ENCODE measurements around the gene KYAT1.

Gene KYAT1

GRCh38 chr9:128881884-128882676 is at the start of gene KYAT1, which contains the start of gene LRRC8A:
TSS of gene KYAT1 (minus strand) at chr9:128881950. CDS start at chr9:128845405, 36,545 bp downstream.
TSS of gene LRRC8A (plus strand) at chr9:128882133. CDS start at chr9:128907165, 25,032 bp downstream.
- peak; percentile 94 to 99 (median 96) for DNase-seq (ENCODE audit: low read depth in 4 of 4, low spot score in 1 of 4)

GRCh38 chr9:128929560-128929959 is 47.8 kb upstream of the KYAT1 start:
- no peak for DNase-seq (ENCODE audit: low read depth in 4 of 4, low spot score in 1 of 4)

- DNase-seq (ENCODE audit: low read depth in 4 of 4, low spot score in 1 of 4) = no peak
Observed at GRCh38 chr9:128928624-128929023, 46.9 kb upstream of the KYAT1 start.

DNA sequence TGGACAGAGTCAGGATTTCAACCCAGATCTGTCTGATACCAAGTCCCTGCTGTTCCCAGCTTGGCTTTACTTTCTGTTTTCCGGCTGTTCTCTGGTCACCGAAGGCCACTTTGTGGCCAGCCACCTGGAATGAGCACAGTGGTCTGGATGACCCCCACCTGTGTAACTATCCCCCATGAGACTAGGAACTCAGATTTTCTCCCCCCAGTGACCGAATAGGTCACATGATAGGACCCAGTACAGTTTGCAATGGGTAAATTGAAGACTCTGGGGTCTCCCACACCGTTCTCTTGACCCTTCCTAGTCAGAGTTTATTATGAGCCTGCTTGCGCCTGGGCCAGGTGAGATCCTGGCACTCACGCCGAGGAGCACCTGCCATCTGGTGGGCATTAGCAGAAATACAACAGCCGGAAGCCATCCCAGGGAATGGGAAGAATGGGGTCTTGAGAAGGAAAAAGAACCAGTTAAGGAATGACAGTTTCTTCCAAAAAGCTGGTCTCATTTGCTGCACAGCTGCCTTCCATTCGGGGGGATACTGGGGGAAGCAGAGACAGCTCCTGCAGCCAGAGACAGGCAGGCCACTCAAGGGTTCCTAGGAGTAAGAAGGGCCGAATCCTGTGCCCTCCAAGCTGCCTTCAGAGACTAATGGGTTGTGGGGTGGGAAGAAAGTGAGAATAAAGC is 46.1 kb upstream of the KYAT1 start:
- DNase-seq (ENCODE audit: low read depth in 4 of 4, low spot score in 1 of 4) = peak in 1 of 4 experiments; percentile 20

DNA sequence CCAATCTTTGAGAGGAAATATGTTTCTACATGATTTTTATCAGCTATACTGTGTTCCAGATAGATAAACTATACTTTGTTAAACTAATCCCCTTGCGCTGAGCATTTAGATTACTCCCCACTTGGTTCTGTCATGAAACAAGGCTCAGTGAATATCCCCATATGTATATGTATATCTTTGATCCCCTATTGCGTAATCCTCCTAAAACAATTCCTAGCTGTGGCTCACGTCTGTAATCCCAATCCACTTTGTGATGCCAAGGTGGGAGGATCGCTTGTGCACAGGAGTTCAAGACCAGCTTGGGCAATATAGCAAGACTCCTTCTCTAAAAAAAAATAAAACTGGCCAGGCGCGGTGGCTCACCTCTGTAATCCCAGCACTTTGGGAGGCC is 41.7 kb upstream of the KYAT1 start:
- DNase-seq (ENCODE audit: low read depth in 4 of 4, low spot score in 1 of 4) = no peak

DNA sequence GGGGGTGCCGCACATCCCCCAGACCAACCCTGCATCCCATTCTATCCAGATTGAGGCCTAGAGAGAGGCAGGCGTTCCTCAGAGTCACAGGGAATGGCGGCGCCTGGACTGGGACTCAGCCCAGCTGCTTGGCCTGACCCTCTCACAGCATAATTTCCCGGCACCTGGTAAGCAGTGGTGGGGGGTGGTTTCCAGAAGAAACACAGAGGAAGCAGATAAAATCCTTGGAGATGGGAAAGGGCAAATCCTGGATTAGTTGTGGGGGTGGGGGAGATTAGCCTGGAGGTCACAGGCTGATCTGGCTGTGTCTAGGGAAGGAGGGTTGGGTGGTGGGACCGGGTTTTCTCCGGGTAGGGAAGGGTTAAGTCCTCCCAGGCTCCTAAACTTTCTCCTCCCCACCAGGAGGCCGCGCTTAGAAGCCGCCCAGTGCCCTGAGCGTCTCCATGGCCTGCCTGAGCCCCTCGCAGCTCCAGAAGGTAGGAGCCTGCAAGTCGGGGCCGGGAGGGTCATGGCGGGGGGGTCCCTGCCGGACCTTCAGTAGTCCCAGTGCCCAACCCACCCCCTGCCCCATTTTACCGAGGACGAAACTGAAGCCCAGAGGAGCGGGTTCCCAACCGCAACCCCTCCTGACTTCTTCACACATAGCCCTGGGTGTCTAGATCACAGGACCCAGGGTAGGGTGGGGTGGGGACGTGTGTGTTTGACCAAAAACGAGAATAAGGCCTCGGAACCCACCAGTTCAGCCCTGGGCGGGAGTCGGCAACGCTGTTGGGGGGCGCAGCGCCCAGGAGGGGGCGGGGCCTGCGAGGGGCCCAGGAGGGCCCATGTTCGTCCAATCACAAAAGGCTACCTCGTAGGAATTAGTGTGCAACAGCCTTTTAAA is 40.4 kb upstream of the KYAT1 start:
- DNase-seq (ENCODE audit: low read depth in 4 of 4, low spot score in 1 of 4) = no peak

GRCh38 chr9:128920381-128921058 is 38.8 kb upstream of the KYAT1 start, which contains the start of gene PHYHD1:
TSS of gene PHYHD1 (plus strand) at chr9:128920982. CDS start at chr9:128922324, 1,342 bp downstream.
- no peak for DNase-seq (ENCODE audit: low read depth in 4 of 4, low spot score in 1 of 4)

GRCh38 chr9:128919402-128920089 is 37.8 kb upstream of the KYAT1 start:
- no peak for DNase-seq (ENCODE audit: low read depth in 4 of 4, low spot score in 1 of 4)

DNA sequence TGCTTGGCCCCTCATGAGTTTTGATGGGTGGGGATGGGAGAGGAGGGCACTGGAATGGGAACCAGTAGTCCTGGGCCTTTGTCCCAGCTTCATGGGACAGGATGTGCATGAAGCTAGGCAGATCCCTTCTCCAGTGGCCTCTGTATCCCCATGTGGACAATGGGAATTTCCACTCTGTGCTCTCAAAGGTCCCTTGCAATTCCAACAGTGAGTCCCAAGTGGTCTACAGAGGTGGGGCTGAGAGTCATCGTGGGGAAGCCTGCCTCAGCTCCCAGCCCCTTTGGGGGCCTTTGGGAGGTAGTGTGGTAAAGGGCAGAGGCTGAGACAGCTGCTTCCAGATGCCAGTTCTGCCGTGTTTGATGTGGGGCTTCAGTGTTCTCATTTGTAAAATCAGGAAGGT is 37.2 kb upstream of the KYAT1 start:
- no peak for DNase-seq (ENCODE audit: low read depth in 4 of 4, low spot score in 1 of 4)

DNA sequence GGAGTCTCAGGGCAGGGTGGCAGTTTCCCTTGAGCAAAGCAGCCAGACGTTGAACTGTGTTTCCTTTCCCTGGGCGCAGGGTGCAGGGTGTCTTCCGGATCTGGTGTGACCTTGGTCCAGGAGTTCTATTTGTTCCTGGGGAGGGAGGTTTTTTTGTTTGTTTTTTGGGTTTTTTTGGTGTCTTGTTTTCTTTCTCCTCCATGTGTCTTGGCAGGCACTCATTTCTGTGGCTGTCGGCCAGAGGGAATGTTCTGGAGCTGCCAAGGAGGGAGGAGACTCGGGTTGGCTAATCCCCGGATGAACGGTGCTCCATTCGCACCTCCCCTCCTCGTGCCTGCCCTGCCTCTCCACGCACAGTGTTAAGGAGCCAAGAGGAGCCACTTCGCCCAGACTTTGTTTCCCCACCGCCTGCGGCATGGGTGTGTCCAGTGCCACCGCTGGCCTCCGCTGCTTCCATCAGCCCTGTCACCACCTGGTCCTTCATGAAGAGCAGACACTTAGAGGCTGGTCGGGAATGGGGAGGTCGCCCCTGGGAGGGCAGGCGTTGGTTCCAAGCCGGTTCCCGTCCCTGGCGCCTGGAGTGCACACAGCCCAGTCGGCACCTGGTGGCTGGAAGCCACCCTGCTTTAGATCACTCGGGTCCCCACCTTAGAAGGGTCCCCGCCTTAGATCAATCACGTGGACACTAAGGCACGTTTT is 35.5 kb upstream of the KYAT1 start:
- DNase-seq (ENCODE audit: low read depth in 4 of 4, low spot score in 1 of 4) = no peak

- DNase-seq (ENCODE audit: low read depth in 4 of 4, low spot score in 1 of 4) = no peak
Observed at GRCh38 chr9:128916745-128917144, 35.0 kb upstream of the KYAT1 start.

DNA sequence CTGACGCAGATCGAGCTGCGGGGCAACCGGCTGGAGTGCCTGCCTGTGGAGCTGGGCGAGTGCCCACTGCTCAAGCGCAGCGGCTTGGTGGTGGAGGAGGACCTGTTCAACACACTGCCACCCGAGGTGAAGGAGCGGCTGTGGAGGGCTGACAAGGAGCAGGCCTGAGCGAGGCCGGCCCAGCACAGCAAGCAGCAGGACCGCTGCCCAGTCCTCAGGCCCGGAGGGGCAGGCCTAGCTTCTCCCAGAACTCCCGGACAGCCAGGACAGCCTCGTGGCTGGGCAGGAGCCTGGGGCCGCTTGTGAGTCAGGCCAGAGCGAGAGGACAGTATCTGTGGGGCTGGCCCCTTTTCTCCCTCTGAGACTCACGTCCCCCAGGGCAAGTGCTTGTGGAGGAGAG is 34.5 kb upstream of the KYAT1 start:
- no peak for DNase-seq (ENCODE audit: low read depth in 4 of 4, low spot score in 1 of 4)

- DNase-seq (ENCODE audit: low read depth in 4 of 4, low spot score in 1 of 4) = no peak
Observed at GRCh38 chr9:128913995-128914772, 32.4 kb upstream of the KYAT1 start.

- no peak for DNase-seq (ENCODE audit: low read depth in 4 of 4, low spot score in 1 of 4)
Observed at GRCh38 chr9:128913048-128913900, 31.5 kb upstream of the KYAT1 start.

DNA sequence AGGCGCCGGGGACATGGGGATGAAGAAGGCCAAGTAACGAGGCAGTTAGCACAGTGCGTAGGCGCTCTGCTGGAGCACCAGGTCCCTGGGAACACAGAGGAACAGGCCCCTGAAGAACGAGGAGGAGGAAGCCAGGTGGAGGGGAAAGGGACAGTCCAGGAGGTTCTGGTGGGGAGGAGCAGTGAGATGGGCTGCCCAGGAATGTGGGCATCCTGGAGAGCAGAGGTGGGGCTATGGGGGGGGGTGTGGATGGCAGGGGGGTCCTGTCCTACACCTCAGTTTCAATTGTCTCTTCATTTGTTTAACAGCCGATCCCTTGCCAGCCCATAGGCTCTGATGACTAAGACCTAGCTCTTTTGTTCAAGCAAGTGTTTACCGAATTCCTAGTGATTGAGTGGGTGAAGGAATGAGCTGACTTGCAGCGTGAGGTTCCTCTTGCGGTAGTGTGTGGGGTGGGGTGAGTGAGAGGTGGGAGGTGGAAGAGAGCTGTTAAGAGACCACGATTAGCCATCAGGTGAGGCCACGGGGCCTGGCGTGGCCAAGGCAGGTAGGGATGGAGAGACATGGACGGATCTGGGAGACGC is 30.6 kb upstream of the KYAT1 start:
- DNase-seq (ENCODE audit: low read depth in 4 of 4, low spot score in 1 of 4) = no peak

DNA sequence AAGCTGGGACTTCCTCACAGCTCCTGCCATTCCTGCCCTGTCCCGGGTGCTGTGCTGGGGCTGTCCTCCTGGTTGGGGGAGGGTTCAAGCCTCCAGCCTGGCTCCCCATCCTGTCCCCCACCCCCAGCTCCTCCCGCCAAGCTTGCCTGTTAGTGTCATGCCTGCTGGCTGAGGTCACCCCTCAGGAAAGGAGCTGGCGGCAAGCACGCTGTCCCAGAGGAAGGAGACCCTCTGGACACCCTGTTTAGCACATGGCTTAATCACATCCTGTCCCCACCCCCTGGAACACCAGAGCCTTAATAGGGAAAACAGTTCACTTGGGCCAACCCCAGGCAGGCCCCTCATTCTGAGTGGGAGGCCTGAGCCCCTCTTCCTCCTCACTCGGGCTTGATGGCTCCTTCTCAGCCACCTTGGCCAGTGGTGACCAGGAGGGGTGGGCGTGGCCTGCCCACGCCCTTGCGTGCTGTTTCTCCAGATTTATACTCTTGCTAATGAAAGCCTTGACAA is 29.8 kb upstream of the KYAT1 start:
- DNase-seq (ENCODE audit: low read depth in 4 of 4, low spot score in 1 of 4) = no peak

DNA sequence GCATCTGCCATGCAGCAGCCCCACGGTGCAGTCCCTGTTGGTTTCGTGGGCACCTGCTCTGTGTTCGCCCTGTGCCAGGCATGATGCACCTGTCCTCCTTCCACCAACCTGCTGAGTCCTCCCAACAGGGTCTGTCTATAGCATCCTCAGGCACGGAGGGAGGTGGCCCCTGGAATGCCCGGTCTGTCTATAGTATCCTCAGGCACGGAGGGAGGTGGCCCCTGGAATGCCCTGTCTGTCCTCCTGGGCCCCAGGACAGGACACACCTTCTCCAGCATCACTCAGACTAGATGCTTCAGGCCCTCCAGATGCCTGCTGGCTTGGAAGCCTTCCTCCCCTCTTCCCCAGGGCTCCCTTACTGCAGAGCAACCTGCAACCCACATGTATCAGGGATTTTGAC is 29.2 kb upstream of the KYAT1 start:
- no peak for DNase-seq (ENCODE audit: low read depth in 4 of 4, low spot score in 1 of 4)
